GM19025 (cell line): ENCODE data around the gene PIEZO1.

ENCODE experiments used
- ATAC-seq: cut with Tn5 transposase; IDR thresholded peaks from one replicate; pipeline ENCODE4 v1.9.1; 2021; ENCODE audit warnings: mild to moderate bottlenecking, low read depth, moderate library complexity; ENCODE audit not compliant: unreplicated experiment

Gene PIEZO1

GRCh38 chr16:88769617-88770460, 15.2 kb downstream of the PIEZO1 start:
- no peak for ATAC-seq

GRCh38 chr16:88768071-88768783, 16.8 kb downstream of the PIEZO1 start:
- ATAC-seq, result no peak

DNA sequence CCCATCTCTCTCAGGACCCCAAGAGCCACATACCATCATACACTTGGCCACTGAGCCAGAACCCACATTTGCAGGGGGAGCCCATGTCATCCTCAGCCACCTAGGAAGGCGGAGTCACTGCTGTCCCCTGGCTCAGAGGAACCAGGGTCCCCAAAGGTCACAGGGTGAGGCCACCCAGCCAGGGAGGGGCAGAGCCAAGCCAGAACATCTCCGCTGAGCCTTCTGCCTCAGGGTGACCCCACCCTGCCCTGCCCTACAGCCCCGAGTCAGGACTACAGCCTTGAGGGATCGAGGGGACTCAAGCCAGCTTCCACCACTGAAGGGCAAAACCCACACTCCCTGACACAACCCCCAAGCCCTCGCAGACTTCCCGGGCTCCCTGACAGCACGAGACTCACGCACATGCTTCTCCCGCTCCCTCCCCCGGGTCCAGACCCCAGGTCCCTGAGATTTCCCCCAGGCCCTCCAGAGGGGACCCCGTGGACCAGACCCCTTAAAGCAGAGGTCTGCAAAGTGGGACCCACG, 17.4 kb downstream of the PIEZO1 start:
- no peak for ATAC-seq

- no peak for ATAC-seq
Measured at GRCh38 chr16:88766975-88767374, 18.0 kb downstream of the PIEZO1 start.

- ATAC-seq, result no peak
Measured at GRCh38 chr16:88764913-88765349, 20.1 kb downstream of the PIEZO1 start.

DNA sequence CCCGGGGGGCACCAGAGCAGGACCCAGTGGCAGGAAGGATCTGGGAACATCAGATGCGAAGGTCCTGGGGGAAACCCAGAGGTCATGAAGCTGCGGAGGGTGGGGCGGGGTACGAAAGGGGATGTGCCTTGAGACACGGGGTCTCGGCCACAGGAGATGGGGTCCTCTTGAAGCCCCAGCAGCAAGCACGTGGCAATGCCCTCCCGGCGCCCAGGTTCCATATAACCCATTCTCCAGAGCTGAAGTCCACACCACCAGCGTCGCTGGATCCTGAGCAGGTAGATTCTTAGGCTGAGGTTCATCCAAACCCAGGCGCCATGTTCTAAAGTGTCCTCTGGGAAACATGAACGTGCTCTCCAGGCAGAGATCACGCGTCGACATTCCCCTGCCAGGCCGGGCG, 20.9 kb downstream of the PIEZO1 start:
- no peak for ATAC-seq

DNA sequence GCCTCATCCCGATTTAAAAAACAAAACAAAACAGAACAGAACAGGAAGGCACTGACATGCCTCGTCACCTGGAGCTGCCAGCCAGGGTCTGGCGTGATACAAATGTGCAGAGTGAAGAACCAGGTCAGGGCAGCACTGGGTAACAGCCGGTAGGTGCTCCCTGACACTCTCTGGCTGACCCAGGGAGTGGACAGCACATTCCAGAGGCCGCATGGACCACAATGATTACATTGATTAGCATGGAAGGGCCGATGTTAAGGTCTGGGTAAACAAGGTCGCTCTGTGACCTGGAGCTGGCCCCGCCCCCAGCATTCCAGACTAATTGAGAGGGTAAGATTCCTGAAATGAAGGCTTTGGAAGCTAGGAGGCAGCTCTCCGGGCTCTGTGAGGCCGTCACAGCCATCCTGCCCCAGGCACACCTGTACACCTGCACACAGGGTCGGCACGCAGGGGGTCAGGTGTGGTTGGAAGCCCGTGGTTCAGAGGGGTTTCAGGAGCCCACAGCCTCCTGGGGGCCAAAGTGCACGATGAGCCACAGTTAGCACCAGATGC, 21.4 kb downstream of the PIEZO1 start:
- ATAC-seq, result no peak

DNA sequence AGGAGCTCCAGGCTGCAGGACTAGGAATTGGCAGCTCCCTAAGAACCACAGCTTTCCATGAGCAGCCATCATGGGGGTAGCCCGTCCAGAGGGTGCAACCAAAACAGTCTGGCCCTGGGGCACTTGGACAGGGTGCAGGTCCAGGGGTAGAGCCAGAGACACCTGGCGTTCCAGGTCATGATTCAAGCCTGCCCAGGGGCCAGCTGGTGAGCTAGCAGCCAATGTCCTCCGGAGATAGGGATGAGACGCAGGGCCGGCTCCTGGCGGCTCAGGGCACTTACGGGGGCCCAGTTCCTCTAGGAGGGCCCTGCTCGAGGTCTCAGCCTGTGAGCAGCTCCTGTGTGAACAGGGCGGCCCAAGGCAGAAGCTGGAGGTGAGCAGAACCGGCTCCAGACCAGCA, 22.1 kb downstream of the PIEZO1 start:
- ATAC-seq, result no peak

- ATAC-seq, result no peak
Measured at GRCh38 chr16:88762258-88762870, 22.7 kb downstream of the PIEZO1 start.

DNA sequence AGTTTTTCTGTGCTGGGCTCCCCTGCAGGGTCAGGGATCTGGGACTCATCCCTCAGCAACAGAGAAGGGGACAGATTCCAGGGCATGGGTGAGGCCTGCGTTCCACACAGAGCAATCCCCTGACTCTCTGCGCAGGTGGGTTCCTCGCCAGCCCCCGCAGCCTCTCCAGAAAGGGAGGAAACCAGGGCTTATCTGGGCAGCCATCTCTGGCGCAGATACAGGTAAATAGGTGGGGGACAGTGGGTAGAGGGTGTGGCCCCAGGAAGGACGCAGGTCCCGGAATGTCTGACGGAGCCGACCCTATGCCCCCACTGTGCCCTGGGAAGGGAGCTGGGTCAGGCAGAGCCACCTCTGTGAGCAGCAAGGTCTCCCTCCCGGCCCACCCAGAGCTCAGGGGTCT, 23.2 kb downstream of the PIEZO1 start:
- ATAC-seq, result no peak

DNA sequence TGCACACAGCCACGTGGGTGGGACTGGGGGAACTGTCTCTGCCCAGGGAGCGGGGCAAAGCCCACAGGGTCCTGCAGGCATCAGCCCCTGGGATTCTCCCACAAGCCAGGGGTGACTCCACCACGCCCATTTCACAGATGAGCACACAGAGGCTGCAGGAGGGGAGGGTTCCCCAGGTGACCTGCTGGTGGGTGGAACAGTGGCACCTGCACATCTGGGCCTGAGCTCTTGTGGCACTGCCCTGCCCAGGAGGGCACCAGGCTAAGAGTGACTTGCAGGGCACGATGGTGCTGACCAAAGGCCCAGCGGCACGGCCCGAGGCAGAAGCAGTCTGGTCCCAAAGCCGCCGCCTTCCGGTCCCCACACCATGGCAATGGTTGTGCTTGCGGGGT, 23.9 kb downstream of the PIEZO1 start:
- ATAC-seq, result no peak

DNA sequence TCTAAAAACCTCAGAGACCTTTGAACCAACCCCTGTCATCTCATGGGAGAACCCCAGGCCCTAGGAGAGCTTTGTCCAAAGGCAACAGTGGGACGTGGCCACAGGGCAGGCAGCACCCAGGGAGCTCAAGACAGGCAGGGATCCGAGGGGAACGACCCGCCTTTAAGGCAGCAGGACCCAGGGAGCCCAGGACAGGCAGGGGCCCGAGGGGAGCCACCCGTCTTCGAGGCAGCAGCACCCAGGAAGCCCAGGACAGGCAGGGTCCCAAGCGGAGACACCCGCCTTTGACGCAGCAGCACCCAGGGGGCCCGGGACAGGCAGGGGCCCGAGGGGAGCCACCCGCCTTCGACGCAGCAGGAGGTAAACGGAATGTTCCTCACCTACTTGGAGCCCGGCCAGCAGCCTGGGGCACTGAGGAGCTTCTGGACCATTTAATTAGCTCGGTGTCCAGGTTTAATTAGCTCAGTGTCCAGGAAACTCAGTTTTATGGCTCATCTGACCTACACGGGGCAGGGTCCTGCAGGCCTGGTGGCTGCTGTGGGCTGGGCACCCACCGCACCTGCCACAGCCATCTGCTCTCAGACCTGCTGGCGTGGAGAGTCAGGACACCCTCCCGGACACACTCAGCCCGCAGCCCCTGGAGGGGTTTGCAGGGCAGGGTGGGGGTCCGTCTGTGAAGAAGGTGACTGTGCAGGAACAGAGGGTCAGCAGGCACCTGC, 24.4 kb downstream of the PIEZO1 start:
- ATAC-seq, result no peak

DNA sequence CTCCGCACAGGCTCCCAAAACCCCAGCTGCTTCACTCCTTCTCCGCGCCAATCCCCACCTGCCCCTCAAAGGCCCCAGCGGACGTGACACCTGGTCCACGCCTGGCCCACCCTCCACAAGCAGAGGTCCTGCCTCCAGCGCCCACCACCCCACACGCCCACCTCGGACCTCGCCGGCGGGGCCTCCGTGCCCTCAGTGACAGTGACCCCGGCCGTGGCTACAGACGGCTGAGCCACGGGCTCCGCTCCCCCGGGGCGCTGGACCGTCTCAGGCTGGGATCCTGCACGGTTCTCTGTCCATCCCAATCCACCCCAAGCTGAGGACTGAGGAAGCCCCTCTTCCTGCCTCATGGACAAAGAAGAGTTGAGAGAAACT, 25.1 kb downstream of the PIEZO1 start:
- no peak for ATAC-seq

GRCh38 chr16:88759245-88759975, 25.6 kb downstream of the PIEZO1 start:
- no peak for ATAC-seq

DNA sequence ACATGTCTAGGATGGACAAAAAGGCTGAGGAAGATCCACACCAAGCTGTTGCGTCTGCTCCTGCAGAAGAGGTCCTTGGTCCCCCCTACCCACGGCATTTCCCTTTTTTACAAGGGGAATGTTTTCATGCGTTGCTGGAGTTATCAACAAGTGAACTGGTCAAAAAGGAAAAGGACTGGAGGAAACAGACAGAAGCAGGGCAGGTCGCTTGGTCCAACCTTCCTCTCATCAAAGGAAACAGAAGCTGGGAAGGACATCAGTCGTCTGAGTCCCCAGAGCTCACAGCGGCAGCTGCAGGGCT, 26.1 kb downstream of the PIEZO1 start:
- no peak for ATAC-seq

- ATAC-seq, result no peak
Measured at GRCh38 chr16:88758227-88758943, 26.6 kb downstream of the PIEZO1 start.

DNA sequence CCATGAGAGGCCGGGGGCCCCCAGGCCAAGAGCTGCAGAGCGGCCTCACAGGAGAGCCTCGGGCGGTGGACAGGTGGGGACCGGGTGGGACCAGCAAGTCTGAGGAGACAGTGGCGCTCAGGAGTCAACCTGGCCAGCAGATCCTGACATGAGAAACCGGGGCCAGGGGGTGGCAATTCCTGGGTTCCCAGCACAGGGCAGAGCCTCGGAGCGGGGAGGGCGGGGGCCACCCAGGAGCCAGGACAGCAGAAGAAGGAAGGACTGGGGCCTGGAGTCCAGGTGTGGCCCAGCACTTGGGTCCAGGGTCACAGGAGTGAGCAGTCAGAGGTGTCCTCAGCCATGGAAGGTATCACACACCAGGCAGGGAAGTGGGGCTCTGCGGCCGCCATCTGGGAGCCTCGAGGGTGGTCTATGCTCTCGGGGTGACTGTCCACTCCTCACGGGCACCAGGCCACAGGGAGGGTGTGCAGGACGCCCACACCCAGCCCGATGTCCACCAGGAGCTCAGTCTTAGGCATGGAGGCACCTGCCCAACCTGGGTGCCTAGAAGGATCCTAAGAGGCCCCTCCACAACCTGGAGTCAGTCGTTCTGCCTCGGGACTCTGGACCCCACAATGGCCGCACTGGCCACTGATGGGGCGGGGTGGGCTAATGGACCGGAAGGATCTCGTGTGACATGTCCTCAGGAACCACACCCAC, 29.1 kb downstream of the PIEZO1 start:
- ATAC-seq, result no peak

DNA sequence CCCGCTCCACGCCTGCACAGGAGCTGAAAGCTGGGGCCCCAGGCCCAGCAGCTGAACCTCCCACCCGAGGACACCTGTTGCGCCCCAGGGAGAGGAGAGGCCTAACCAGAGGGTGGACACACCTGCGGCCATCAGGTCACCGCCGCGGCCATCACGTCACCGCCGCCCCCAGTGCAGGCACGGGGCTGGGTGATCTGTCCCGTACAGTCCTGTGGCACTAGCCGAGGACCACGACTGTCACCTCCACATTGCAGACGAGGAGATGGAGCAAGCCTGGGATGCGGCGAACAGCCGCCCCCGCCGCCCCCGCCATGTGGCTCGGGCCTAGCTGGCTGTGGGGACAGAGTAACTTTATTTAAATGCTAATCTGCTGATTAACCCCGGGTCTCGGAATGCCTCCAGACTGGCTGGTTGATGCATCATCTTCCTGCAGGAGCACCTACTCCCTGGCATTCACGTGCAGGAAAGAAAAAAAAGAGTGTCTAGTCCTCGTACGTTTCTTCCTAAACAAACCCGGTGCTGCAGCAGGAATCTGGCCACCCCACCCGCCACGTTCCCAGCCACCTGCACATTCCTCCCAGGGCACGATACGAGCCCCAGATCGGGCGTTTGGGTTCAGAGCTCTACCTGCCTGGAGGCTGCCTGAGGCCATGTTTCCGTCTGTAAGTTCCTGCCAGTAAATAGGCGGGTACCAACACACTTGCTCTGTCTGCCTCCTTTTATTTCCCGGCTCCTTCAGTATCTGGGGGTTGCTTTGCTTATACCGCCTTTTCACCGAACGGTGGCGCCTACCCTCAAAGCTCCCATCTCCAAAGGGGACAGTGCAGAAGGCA, 29.9 kb downstream of the PIEZO1 start:
- ATAC-seq, result no peak
